WERI-Rb-1 (cell line): ENCODE data around the gene SLC35D2.

Experiments
- DNase-seq: peaks from one replicate; pipeline ENCODE4 v3.0.0-alpha.2; 2020
- H3K27ac ChIP-seq: fragments of 250-450 bp; sonication (Bioruptor Pico); 2 replicates; pipeline ENCODE4 v1.5.1; 2020; ENCODE audit warnings: mild to moderate bottlenecking, moderate library complexity
- H3K27me3 ChIP-seq: fragments of 250-450 bp; sonication (Bioruptor Pico); 2 replicates; pipeline ENCODE4 v1.5.1; 2021; ENCODE audit warnings: mild to moderate bottlenecking, low read depth, moderate library complexity; ENCODE audit not compliant: insufficient read depth, severe bottlenecking
- H3K36me3 ChIP-seq: fragments of 250-450 bp; sonication (Bioruptor Pico); 2 replicates; pipeline ENCODE4 v1.5.1; 2020; ENCODE audit warnings: mild to moderate bottlenecking, moderate library complexity
- H3K4me3 ChIP-seq: 2 replicates; pipeline ENCODE4 v1.5.1; 2011; ENCODE audit warnings: low read depth, mild to moderate bottlenecking, control low read depth, low read length
- H3K9me3 ChIP-seq: fragments of 250-450 bp; sonication (Bioruptor Pico); 2 replicates; pipeline ENCODE4 v1.5.1; 2021; ENCODE audit warnings: mild to moderate bottlenecking, moderate library complexity; ENCODE audit not compliant: severe bottlenecking
- CTCF ChIP-seq: IDR thresholded peaks from 2 replicates; pipeline ENCODE4 v1.5.1; 2011; ENCODE audit warnings: low read depth, mild to moderate bottlenecking, control low read depth, inconsistent platforms, low read length

Gene SLC35D2

GRCh38 chr9:96383165-96383942, at the start of gene SLC35D2:
TSS of gene SLC35D2 (minus strand) at chr9:96383711. CDS start at chr9:96383634, 77 bp downstream.
- no peak for DNase-seq
- no peak for TF ChIP-seq CTCF
- Histone ChIP-seq H3K36me3 (peaks cover 41% of the 10 kb centered on the region), H3K27ac (no peak within 1 kb of the TSS), H3K4me3 (no peak within 1 kb of the TSS), H3K9me3 (no peaks in the 10 kb centered on the region), H3K27me3 (no peaks in the 10 kb centered on the region)

- no peak for TF ChIP-seq CTCF
- Histone ChIP-seq H3K27ac (no peak overlapping the region), H3K4me3 (no peak overlapping the region), H3K27me3 (no peaks in the 10 kb centered on the region), H3K9me3 (peaks cover 5% of the 10 kb centered on the region), H3K36me3 (no peaks in the 10 kb centered on the region)
- no peak for DNase-seq
These were observed 46.9 kb upstream of the SLC35D2 start for GRCh38 chr9:96430377-96430776.

GRCh38 chr9:96429732-96430131, 46.2 kb upstream of the SLC35D2 start:
- DNase-seq: no peak
- no peak for TF ChIP-seq CTCF
- H3K27me3 ChIP-seq: no peaks in the 10 kb centered on the region
- no peaks in the 10 kb centered on the region for H3K36me3 ChIP-seq
- H3K27ac ChIP-seq: no peak overlapping the region
- H3K4me3 ChIP-seq: no peak overlapping the region
- peaks cover 5% of the 10 kb centered on the region for H3K9me3 ChIP-seq

GRCh38 chr9:96425500-96426169, 42.1 kb upstream of the SLC35D2 start:
- DNase-seq: no peak
- Histone ChIP-seq H3K4me3 (no peak overlapping the region), H3K27ac (no peak overlapping the region), H3K36me3 (no peaks in the 10 kb centered on the region), H3K27me3 (no peaks in the 10 kb centered on the region), H3K9me3 (no peaks in the 10 kb centered on the region)
- TF ChIP-seq CTCF: no peak

- DNase-seq: no peak
- H3K36me3 ChIP-seq: no peaks in the 10 kb centered on the region
- H3K9me3 ChIP-seq: no peaks in the 10 kb centered on the region
- no peaks in the 10 kb centered on the region for H3K27me3 ChIP-seq
- no peak for TF ChIP-seq CTCF
- H3K27ac ChIP-seq: no peak overlapping the region
- H3K4me3 ChIP-seq: no peak overlapping the region
These were observed 40.5 kb upstream of the SLC35D2 start for GRCh38 chr9:96423985-96424336.
